GM23248 (cell line): ENCODE measurements around the gene TCF15. TPM values are rescaled to one million over a fixed set of nuclear protein-coding genes. Genes with fewer than 3 reads are reported as not detected.

ENCODE experiments used
- DNase-seq: peaks from one replicate; pipeline ENCODE4 v3.0.0-alpha.2; 2015
- H2AFZ ChIP-seq: fragments of 200-600 bp; sonication (generic); 2 replicates; pipeline ENCODE4 v1.6.1; 2016; ENCODE audit warnings: antibody characterized with exemption
- H3F3A ChIP-seq: fragments of 200-600 bp; sonication (generic); 2 replicates; pipeline ENCODE4 v1.6.1; 2016; ENCODE audit warnings: mild to moderate bottlenecking, antibody characterized with exemption, mixed run types; ENCODE audit not compliant: insufficient read depth
- H3K27ac ChIP-seq: fragments of 200-600 bp; sonication (generic); 2 replicates; pipeline ENCODE4 v1.5.1; 2016; ENCODE audit warnings: mild to moderate bottlenecking
- H3K27me3 ChIP-seq: fragments of 200-600 bp; sonication (generic); replicated peaks from 2 replicates; pipeline ENCODE4 v1.6.1; 2016; ENCODE audit warnings: mild to moderate bottlenecking; ENCODE audit not compliant: insufficient read depth
- H3K36me3 ChIP-seq: fragments of 200-600 bp; sonication (generic); 2 replicates; pipeline ENCODE4 v1.6.1; 2016; ENCODE audit warnings: low read depth, mild to moderate bottlenecking
- H3K4me1 ChIP-seq: fragments of 200-600 bp; sonication (generic); 2 replicates; pipeline ENCODE4 v1.6.1; 2016; ENCODE audit warnings: mild to moderate bottlenecking; ENCODE audit not compliant: insufficient read depth
- H3K4me2 ChIP-seq: fragments of 200-600 bp; sonication (generic); one replicate; pipeline ENCODE4 v1.6.1; 2016; ENCODE audit warnings: mild to moderate bottlenecking; ENCODE audit not compliant: unreplicated experiment
- H3K4me3 ChIP-seq: fragments of 200-600 bp; sonication (generic); 2 replicates; pipeline ENCODE4 v1.5.1; 2016; ENCODE audit warnings: mild to moderate bottlenecking
- H3K79me2 ChIP-seq: fragments of 200-600 bp; sonication (generic); 2 replicates; pipeline ENCODE4 v1.6.1; 2016; ENCODE audit warnings: mild to moderate bottlenecking; ENCODE audit not compliant: insufficient read depth
- H3K9ac ChIP-seq: fragments of 200-600 bp; sonication (generic); 2 replicates; pipeline ENCODE4 v1.6.1; 2016; ENCODE audit warnings: mild to moderate bottlenecking
- H3K9me2 ChIP-seq: fragments of 200-600 bp; sonication (generic); 2 replicates; pipeline ENCODE4 v1.6.1; 2016; ENCODE audit warnings: mixed run types, mild to moderate bottlenecking, moderate library complexity; ENCODE audit not compliant: insufficient read depth
- H3K9me3 ChIP-seq: fragments of 200-600 bp; sonication (generic); one replicate; pipeline ENCODE4 v1.6.1; 2017; ENCODE audit warnings: low read depth
- H4K20me1 ChIP-seq: fragments of 200-600 bp; sonication (generic); 2 replicates; pipeline ENCODE4 v1.6.0; 2016; ENCODE audit not compliant: insufficient read depth
- EZH2 ChIP-seq: fragments of 200-600 bp; sonication (generic); IDR thresholded peaks from 2 replicates; pipeline ENCODE4 v1.6.1; 2018; ENCODE audit warnings: antibody characterized with exemption, mild to moderate bottlenecking; ENCODE audit not compliant: insufficient read depth, poor library complexity, severe bottlenecking
- EZH2phosphoT487 ChIP-seq: fragments of 200-600 bp; sonication (generic); IDR thresholded peaks from 2 replicates; pipeline ENCODE4 v1.6.1; 2018; ENCODE audit warnings: antibody characterized with exemption, moderate library complexity, mild to moderate bottlenecking, low read depth; ENCODE audit not compliant: insufficient read depth
- WGBS, 2 experiments: methylation state at CpG; one replicate each; pipeline ENCODE4 v1.1.6; 2015 to 2017; ENCODE audit warnings: low lambda C conversion rate in 2 of 2, low coverage in 1 of 2; ENCODE audit errors: missing lambda C conversion rate in 2 of 2; 5-methylcytosine and 5-hydroxymethylcytosine counted together
- in situ Hi-C: fragments of 300-500 bp; cut with MboI; formaldehyde crosslinking; loops from 2 replicates; pipeline ENCODE4 v1.15.0; 2020
- polyA plus RNA-seq: library from polyadenylated mRNA; unstranded; fragments of >200 nt; fragmentation: Nextera tagmentation; extraction: Ambion mirVana; gene quantifications from 2 replicates; pipeline ENCODE4 v1.2.1, GENCODE V29; 2016
- total RNA-seq: library from RNA; depleted of rRNA; stranded (reverse); fragments of >200 nt; shearing (Covaris generic); gene quantifications from 2 replicates; pipeline ENCODE4 v1.2.3, GENCODE V29; 2014

Gene TCF15
- total and polyA plus RNA-seq, 2 experiments from 2014 or later: not detected

DNA sequence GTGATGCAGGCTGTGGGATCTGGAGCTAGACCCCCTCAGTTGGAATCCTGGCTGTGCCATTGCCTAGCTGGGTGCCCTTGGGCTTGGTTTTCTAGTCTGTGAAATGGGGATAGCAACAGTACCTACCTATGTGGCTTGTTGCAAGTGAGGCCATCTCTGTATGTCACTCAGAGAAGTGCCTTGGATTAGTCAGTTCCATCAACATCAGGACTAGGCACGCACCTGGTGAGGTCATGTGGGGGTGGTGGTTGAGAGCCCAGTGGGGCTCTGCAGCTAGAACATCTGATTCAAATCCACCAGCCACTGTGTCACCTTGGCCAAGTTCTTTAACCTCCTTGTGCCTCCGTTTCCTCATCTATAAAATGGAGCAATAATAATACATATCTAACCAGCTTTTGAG, 12.5 kb downstream of the TCF15 start:
- Histone ChIP-seq H3K4me1 (no peaks in the 10 kb centered on the region), H3K36me3 (no peaks in the 10 kb centered on the region), H3K4me2 (no peak overlapping the region), H4K20me1 (no peaks in the 10 kb centered on the region), H3K79me2 (no peaks in the 10 kb centered on the region), H3K9ac (no peak overlapping the region), H3K9me2 (no peaks in the 10 kb centered on the region), H3K4me3 (no peak overlapping the region), H3F3A (no peaks in the 10 kb centered on the region), H3K27me3 (peaks cover 2% of the 10 kb centered on the region), H3K27ac (no peak overlapping the region), H3K9me3 (no peaks in the 10 kb centered on the region), H2AFZ (no peak overlapping the region)
- in situ Hi-C loops: no loop called here
- TF ChIP-seq EZH2: no peak
- TF ChIP-seq EZH2phosphoT487: no peak
- WGBS, 2 experiments: 54 to 67% methylated on average over 2 of the region's 2 CpGs
- DNase-seq: no peak

DNA sequence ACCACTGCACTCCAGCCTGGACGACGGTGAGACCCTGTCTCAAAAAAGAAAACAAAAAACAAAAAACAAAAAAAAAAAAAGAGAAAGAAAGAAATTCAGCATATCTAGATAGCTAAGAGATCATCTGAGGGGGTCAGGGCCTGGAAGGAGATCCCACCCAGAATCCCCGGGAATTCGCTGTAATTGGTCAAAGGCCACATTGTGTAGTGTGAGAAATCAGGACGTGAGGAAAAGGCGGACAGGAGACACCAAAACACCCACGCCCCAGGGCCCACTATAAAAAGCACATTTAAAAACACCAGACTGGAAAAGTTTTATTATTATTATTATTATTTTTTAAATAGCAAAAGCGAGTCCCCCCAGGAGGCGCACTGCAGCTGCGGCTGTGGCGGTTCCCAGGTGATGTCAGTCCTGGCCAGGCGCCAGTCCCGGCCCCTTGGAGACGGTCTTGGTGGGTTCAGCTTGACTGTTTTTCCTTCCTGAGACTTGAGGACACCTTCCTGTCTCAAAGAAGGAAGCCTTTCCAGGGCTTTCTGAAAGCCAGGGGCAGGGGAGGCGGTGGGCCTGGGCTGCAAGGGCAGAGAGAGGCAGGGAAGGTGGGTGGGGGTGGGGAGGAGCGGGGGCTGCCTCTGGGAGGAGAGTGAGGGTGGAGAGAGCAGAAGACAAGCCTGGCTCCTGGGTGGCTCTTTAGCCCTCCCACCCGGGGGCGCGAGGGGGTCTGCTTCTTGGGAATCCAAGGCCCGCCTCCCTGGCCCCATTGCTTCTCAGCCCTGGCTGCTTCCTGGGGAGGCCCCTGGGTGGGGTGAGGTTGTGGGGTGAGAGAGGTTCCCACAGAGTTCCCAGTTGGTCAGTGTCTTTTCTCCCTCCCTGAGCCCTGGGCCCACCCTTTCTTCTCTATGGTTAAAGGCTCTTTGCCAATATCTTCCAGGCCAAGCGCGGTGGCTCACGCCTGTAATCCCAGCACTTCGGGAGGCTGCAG, 14.5 kb downstream of the TCF15 start:
- Histone ChIP-seq H4K20me1 (no peaks in the 10 kb centered on the region), H3K4me2 (no peak overlapping the region), H3K9ac (no peak overlapping the region), H3K9me2 (no peaks in the 10 kb centered on the region), H3K27ac (no peak overlapping the region), H3K36me3 (no peaks in the 10 kb centered on the region), H3K4me3 (no peak overlapping the region), H2AFZ (no peak overlapping the region), H3K4me1 (no peaks in the 10 kb centered on the region), H3K27me3 (peaks cover 9% of the 10 kb centered on the region), H3K79me2 (no peaks in the 10 kb centered on the region), H3K9me3 (no peaks in the 10 kb centered on the region), H3F3A (no peaks in the 10 kb centered on the region)
- 45 to 46% methylated on average over 21 to 24 of the region's 24 CpGs for WGBS, 2 experiments
- in situ Hi-C loops: no loop called here
- no peak for DNase-seq
- TF ChIP-seq EZH2: no peak
- no peak for TF ChIP-seq EZH2phosphoT487

DNA sequence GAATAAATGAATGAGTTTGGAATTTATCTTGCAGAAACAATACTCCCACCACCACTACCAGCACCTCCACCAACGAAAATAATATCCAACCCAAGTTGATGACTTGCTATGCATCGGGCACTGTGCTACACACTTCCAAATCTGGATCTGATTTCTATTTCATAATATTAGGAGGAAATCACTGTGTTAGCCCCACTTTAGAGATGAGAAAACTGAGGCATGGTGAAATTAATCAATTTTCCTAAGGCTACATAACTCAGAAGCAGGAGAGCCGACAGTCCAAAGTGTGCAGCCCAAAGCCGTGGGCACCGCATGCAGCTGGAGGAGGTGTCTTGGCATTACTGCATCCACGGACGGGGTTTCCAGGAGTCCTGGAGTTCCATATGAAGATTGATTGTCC, 17.6 kb downstream of the TCF15 start:
- no peak for DNase-seq
- in situ Hi-C loops: no loop called here
- H3K4me1 ChIP-seq: no peaks in the 10 kb centered on the region

DNA sequence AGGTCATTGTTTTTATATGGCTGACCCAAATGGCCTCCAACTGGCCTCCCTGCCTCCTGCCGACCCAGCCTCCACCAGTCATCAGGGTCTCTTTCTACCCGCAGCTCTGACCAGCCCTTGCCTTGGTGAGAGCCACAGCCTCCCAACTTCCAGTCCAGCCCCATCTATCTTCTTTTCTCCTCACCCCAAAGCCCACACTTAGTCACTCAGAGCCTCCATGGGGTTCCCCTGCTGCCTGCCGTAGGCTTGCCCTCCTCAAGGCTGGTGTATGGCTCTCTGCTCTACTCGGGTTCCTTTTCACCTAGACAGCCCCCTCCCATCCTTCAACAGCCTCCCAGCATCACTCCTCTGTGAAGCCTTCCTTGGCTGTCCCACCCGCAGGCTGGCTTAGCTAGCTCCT, 18.2 kb downstream of the TCF15 start:
- Histone ChIP-seq H3K9ac (no peak overlapping the region), H2AFZ (no peak overlapping the region), H3K27me3 (peaks cover 17% of the 10 kb centered on the region), H4K20me1 (no peaks in the 10 kb centered on the region), H3K79me2 (no peaks in the 10 kb centered on the region), H3K4me2 (no peak overlapping the region), H3K4me1 (no peaks in the 10 kb centered on the region), H3K27ac (no peak overlapping the region), H3F3A (no peaks in the 10 kb centered on the region), H3K4me3 (no peak overlapping the region), H3K9me2 (no peaks in the 10 kb centered on the region), H3K9me3 (no peaks in the 10 kb centered on the region), H3K36me3 (no peaks in the 10 kb centered on the region)
- TF ChIP-seq EZH2phosphoT487 (no peak), EZH2 (no peak)
- in situ Hi-C loops: no loop called here
- DNase-seq: no peak
- 36 to 41% methylated on average over 5 of the region's 5 CpGs for WGBS, 2 experiments

More for the DNA sequence above, 17.6 kb downstream of the TCF15 start:
- H3F3A ChIP-seq: no peaks in the 10 kb centered on the region
- no peak overlapping the region for H3K27ac ChIP-seq
- TF ChIP-seq EZH2: no peak
- TF ChIP-seq EZH2phosphoT487: no peak
- H3K4me2 ChIP-seq: no peak overlapping the region
- no peaks in the 10 kb centered on the region for H3K9me3 ChIP-seq
- H4K20me1 ChIP-seq: no peaks in the 10 kb centered on the region
- H2AFZ ChIP-seq: no peak overlapping the region
- WGBS, 2 experiments: 54 to 58% methylated on average over 7 of the region's 7 CpGs
- H3K9me2 ChIP-seq: no peaks in the 10 kb centered on the region
- H3K27me3 ChIP-seq: peaks cover 16% of the 10 kb centered on the region
- H3K79me2 ChIP-seq: no peaks in the 10 kb centered on the region
- H3K9ac ChIP-seq: no peak overlapping the region
- no peak overlapping the region for H3K4me3 ChIP-seq
- no peaks in the 10 kb centered on the region for H3K36me3 ChIP-seq
